Loucy (cell line): ENCODE results near the gene ABCC8.

Experiments
- H2AFZ ChIP-seq: fragments of 200-600 bp; sonication (generic); 2 replicates; pipeline ENCODE4 v1.6.0; 2016; ENCODE audit warnings: antibody characterized with exemption, mild to moderate bottlenecking, low read length, moderate library complexity
- H3F3A ChIP-seq: fragments of 200-600 bp; 2 replicates; pipeline ENCODE4 v1.6.0; 2016; ENCODE audit warnings: antibody characterized with exemption, low read depth, mild to moderate bottlenecking
- H3K27me3 ChIP-seq: fragments of 200-600 bp; sonication (generic); 2 replicates; pipeline ENCODE4 v1.6.1; 2014; ENCODE audit warnings: low read length, mild to moderate bottlenecking; ENCODE audit not compliant: insufficient read depth, poor library complexity, severe bottlenecking
- H3K36me3 ChIP-seq: fragments of 200-600 bp; sonication (generic); 2 replicates; pipeline ENCODE4 v1.6.1; 2016; ENCODE audit warnings: low read length; ENCODE audit not compliant: insufficient read depth
- H3K4me1 ChIP-seq: fragments of 200-600 bp; sonication (generic); 2 replicates; pipeline ENCODE4 v1.5.1; 2014; ENCODE audit warnings: low read length, mild to moderate bottlenecking; ENCODE audit not compliant: insufficient read depth, poor library complexity, severe bottlenecking
- H3K4me2 ChIP-seq: fragments of 200-600 bp; sonication (generic); 2 replicates; pipeline ENCODE4 v1.6.0; 2014; ENCODE audit warnings: antibody characterized with exemption, low read length, low read depth, mild to moderate bottlenecking; ENCODE audit not compliant: poor library complexity, severe bottlenecking
- H3K4me3 ChIP-seq: fragments of 200-600 bp; sonication (generic); 2 replicates; pipeline ENCODE4 v1.5.1; 2014; ENCODE audit warnings: low read length, mild to moderate bottlenecking, mixed read lengths; ENCODE audit not compliant: poor library complexity, severe bottlenecking
- H3K79me2 ChIP-seq: fragments of 200-600 bp; sonication (generic); 2 replicates; pipeline ENCODE4 v1.6.1; 2014; ENCODE audit warnings: low read length; ENCODE audit not compliant: insufficient read depth
- H3K9ac ChIP-seq: fragments of 200-600 bp; sonication (generic); 2 replicates; pipeline ENCODE4 v1.6.0; 2014; ENCODE audit warnings: mild to moderate bottlenecking, low read depth, low read length, moderate library complexity; ENCODE audit not compliant: poor library complexity, severe bottlenecking
- H3K9me2 ChIP-seq: fragments of 200-600 bp; sonication (generic); replicated peaks from 2 replicates; pipeline ENCODE4 v1.6.1; 2016; ENCODE audit warnings: low read depth, low read length, mixed read lengths
- H3K9me3 ChIP-seq: fragments of 200-600 bp; sonication (generic); 2 replicates; pipeline ENCODE4 v1.6.1; 2014; ENCODE audit warnings: mild to moderate bottlenecking, antibody characterized with exemption, low read length, low read depth; ENCODE audit not compliant: insufficient read depth
- H4K20me1 ChIP-seq: fragments of 200-600 bp; sonication (generic); 2 replicates; pipeline ENCODE4 v1.6.0; 2014; ENCODE audit warnings: antibody characterized with exemption, low read length, mild to moderate bottlenecking; ENCODE audit not compliant: insufficient read depth, poor library complexity, severe bottlenecking
- CTCF ChIP-seq: fragments of 200-600 bp; sonication (generic); conservative IDR thresholded peaks from 2 replicates; pipeline ENCODE4 v1.5.1; 2014; ENCODE audit warnings: mild to moderate bottlenecking, antibody characterized with exemption, low read length
- EZH2phosphoT487 ChIP-seq: fragments of 200-600 bp; IDR thresholded peaks from 2 replicates; pipeline ENCODE4 v1.6.1; 2018; ENCODE audit warnings: antibody characterized with exemption, mild to moderate bottlenecking, moderate library complexity, borderline replicate concordance

The ABCC8 gene

GRCh38 chr11:17479284-17480214, 2.9 kb upstream of the ABCC8 start:
- Histone ChIP-seq H3K9me2 (no peaks in the 10 kb centered on the region), H3K4me2 (no peak overlapping the region), H3K27me3 (peaks cover 20% of the 10 kb centered on the region), H4K20me1 (no peaks in the 10 kb centered on the region), H3K4me3 (no peak overlapping the region), H3K36me3 (no peaks in the 10 kb centered on the region), H3K9ac (no peak overlapping the region), H3K9me3 (no peaks in the 10 kb centered on the region), H3K4me1 (no peaks in the 10 kb centered on the region), H2AFZ (no peak overlapping the region), H3F3A (no peaks in the 10 kb centered on the region), H3K79me2 (no peaks in the 10 kb centered on the region)
- no peak for TF ChIP-seq CTCF
- TF ChIP-seq EZH2phosphoT487, result no peak

- no peak overlapping the region for H3K4me2 ChIP-seq
- no peak overlapping the region for H2AFZ ChIP-seq
- H4K20me1 ChIP-seq, result no peaks in the 10 kb centered on the region
- H3K36me3 ChIP-seq, result no peaks in the 10 kb centered on the region
- H3K4me3 ChIP-seq, result no peak overlapping the region
- H3K79me2 ChIP-seq, result no peaks in the 10 kb centered on the region
- no peak for TF ChIP-seq CTCF
- TF ChIP-seq EZH2phosphoT487, result no peak
- peaks cover 20% of the 10 kb centered on the region for H3K27me3 ChIP-seq
- H3K4me1 ChIP-seq, result no peaks in the 10 kb centered on the region
- H3K9me2 ChIP-seq, result no peaks in the 10 kb centered on the region
- no peaks in the 10 kb centered on the region for H3K9me3 ChIP-seq
- H3K9ac ChIP-seq, result no peak overlapping the region
- no peaks in the 10 kb centered on the region for H3F3A ChIP-seq
Measured at GRCh38 chr11:17478070-17478469, 1.4 kb upstream of the ABCC8 start.

GRCh38 chr11:17477361-17477760, 716 bp upstream of the ABCC8 start:
- peaks cover 20% of the 10 kb centered on the region for H3K27me3 ChIP-seq
- no peak overlapping the region for H3K4me3 ChIP-seq
- no peaks in the 10 kb centered on the region for H3K9me2 ChIP-seq
- H3F3A ChIP-seq, result no peaks in the 10 kb centered on the region
- H3K4me1 ChIP-seq, result no peaks in the 10 kb centered on the region
- H4K20me1 ChIP-seq, result no peaks in the 10 kb centered on the region
- H3K4me2 ChIP-seq, result no peak overlapping the region
- no peak for TF ChIP-seq EZH2phosphoT487
- TF ChIP-seq CTCF, result no peak
- no peak overlapping the region for H2AFZ ChIP-seq
- H3K9ac ChIP-seq, result no peak overlapping the region
- no peaks in the 10 kb centered on the region for H3K79me2 ChIP-seq
- no peaks in the 10 kb centered on the region for H3K9me3 ChIP-seq
- no peaks in the 10 kb centered on the region for H3K36me3 ChIP-seq
